ENCODE measurements around the gene CCT8. TPM values are rescaled to one million over a fixed set of nuclear protein-coding genes. Genes with fewer than 3 reads are reported as not detected.

The CCT8 gene
- 100 to 1,000 TPM; 285 to 355 TPM for total RNA-seq

GRCh38 chr21:29073222-29074006, at the start of gene CCT8:
Gene CCT8 (minus strand): TSS chr21:29073648. CDS start chr21:29073590, 58 bp downstream.
- peaks cover 13 to 19% of the 10 kb centered on the region in 2 donors for H3K36me3 Mint-ChIP-seq (ENCODE audit: insufficient read depth in 2 of 2)
- H3K27me3 Mint-ChIP-seq (ENCODE audit: low read depth), result no peaks in the 10 kb centered on the region
- no peaks in the 10 kb centered on the region for H3K9me3 Mint-ChIP-seq
- peak; percentile 91 for ATAC-seq (replicated peaks in 1 of 2)
- DNase-seq, result peak; percentile 98 to 99
- peak within 1 kb of the TSS; percentile 99 to 100 for H3K4me3 Mint-ChIP-seq
- H3K4me1 Mint-ChIP-seq (ENCODE audit: low read depth), result peaks cover 42% of the 10 kb centered on the region
- H3K27ac Mint-ChIP-seq, result peak within 1 kb of the TSS; percentile 100

DNA sequence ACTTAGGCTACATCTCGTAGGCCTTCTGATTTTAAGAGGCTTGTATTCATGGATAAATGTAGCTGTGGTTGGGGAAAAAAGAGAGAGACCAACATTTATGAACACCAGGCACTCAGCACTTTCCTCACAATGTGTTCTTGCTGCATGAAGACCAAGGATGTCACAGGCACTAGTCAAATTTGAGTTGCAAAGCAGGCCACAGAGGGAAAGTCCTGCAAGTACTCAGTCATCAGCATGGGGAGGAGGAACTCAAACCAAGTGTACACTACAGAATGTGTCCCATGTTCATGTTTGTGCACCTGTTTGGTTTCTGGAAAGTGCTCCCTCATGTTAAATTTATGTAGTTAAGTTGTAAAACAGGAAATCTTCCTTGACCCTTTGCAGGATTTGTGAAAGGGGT, 48.3 kb upstream of the CCT8 start:
- H3K36me3 Mint-ChIP-seq (ENCODE audit: insufficient read depth in 2 of 2), result no peaks in the 10 kb centered on the region
- no peaks in the 10 kb centered on the region for H3K27me3 Mint-ChIP-seq (ENCODE audit: low read depth)
- H3K27ac Mint-ChIP-seq, result no peak overlapping the region
- DNase-seq, result no peak
- H3K4me1 Mint-ChIP-seq (ENCODE audit: low read depth), result peaks cover 9% of the 10 kb centered on the region
- no peak overlapping the region for H3K4me3 Mint-ChIP-seq
- H3K9me3 Mint-ChIP-seq, result no peaks in the 10 kb centered on the region
- ATAC-seq (replicated peaks in 1 of 2), result no peak

DNA sequence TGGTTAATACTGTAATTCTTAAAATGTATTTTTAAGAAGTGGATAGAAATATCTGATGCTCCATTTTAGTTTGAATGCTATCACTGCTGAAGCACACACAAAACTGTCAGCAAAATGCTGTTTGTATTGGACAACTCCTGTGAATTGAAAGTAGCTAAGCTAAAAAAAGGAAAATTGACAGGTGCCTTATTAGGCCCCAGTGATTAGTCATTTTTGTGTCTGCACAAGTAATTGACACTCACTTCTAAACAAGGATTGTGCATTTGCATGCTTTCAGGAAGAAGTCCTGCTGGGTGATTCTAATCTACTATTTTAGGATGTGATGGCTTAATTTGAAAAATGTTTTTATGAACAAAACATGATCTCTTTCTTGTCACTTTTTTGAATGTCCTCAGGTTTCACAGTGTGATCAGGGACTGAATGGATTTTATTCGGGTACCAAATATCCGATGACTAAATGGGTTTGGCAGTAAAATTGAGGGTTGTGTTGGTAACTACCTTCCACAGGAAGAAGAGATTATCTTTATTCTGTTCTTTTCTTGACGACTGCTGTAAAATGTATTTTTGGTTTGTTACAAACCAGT, 44.0 kb upstream of the CCT8 start:
- Mint-ChIP-seq H3K27ac (no peak overlapping the region), H3K4me1 (ENCODE audit: low read depth) (no peaks in the 10 kb centered on the region), H3K4me3 (no peak overlapping the region), H3K9me3 (no peaks in the 10 kb centered on the region), H3K36me3 (ENCODE audit: insufficient read depth in 2 of 2) (peaks cover 0 to 3% of the 10 kb centered on the region in 2 donors), H3K27me3 (ENCODE audit: low read depth) (no peaks in the 10 kb centered on the region)
- no peak for ATAC-seq (replicated peaks in 1 of 2)
- DNase-seq, result no peak

- DNase-seq, result no peak
- Mint-ChIP-seq H3K4me3 (no peak overlapping the region), H3K4me1 (ENCODE audit: low read depth) (no peaks in the 10 kb centered on the region), H3K27me3 (ENCODE audit: low read depth) (no peaks in the 10 kb centered on the region), H3K27ac (no peak overlapping the region), H3K36me3 (ENCODE audit: insufficient read depth in 2 of 2) (peaks cover 0 to 3% of the 10 kb centered on the region in 2 donors), H3K9me3 (no peaks in the 10 kb centered on the region)
- ATAC-seq (replicated peaks in 1 of 2), result no peak
Observed at GRCh38 chr21:29115899-29116298, 42.5 kb upstream of the CCT8 start.

DNA sequence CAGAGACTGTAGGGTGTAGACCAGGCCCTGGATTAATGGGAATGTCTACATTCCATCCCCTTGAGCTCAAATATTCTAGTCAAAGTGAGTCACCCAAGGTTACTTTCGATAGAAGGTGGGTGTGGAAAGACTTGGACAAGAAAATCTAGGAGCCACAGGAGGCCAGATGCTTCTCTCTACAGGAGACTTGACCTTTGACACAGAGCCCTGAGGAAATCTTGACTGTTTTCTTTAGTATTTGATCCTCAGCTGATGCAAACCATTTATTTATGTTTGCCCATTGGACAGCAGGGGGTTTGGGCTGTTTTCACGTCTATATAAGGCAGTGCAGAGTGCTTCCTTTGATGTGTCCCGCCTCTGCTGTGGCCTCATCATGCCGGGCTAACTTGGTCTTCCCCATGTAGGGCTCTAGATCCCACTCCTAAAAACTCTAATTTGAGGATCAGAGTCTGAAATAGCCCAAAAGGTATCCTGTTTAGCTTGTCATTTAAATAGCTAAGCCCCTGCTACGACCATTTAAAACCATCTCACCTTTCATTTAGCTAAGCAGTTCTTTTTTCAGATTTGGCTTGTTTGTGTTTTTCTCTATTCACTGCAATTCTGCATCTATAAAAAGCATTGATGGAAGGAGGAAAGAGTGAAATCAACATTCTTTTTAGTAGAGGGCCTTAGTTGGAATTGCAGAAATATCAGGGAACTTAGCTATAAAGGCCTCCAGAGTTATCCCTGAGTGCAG, 41.5 kb upstream of the CCT8 start:
- no peak for DNase-seq
- Mint-ChIP-seq H3K36me3 (ENCODE audit: insufficient read depth in 2 of 2) (peaks cover 0 to 3% of the 10 kb centered on the region in 2 donors), H3K27ac (no peak overlapping the region), H3K4me1 (ENCODE audit: low read depth) (no peaks in the 10 kb centered on the region), H3K27me3 (ENCODE audit: low read depth) (no peaks in the 10 kb centered on the region), H3K4me3 (no peak overlapping the region), H3K9me3 (no peaks in the 10 kb centered on the region)
- ATAC-seq (replicated peaks in 1 of 2), result no peak

DNA sequence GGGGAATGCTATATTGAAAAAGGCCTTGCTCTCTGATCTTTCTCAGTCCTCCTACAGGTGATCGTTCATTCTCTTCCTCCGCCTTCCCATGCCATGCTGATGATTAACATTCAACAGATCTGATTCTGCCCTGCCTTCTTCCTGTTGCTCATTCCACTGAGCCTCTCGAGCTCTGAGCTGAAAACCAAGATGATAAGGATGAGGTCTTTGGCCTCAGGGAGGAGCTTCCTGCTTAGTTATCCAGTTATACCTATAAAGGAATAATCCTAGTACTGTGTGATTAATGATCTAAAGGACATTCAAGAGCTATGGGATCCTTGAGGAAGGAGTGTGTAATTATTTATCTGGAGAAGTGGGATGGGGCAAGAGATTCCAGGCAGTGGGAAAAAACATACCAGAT, 31.8 kb upstream of the CCT8 start:
- peaks cover 9% of the 10 kb centered on the region for H3K4me1 Mint-ChIP-seq (ENCODE audit: low read depth)
- H3K27me3 Mint-ChIP-seq (ENCODE audit: low read depth), result no peaks in the 10 kb centered on the region
- H3K4me3 Mint-ChIP-seq, result no peak overlapping the region
- no peak for ATAC-seq (replicated peaks in 1 of 2)
- no peaks in the 10 kb centered on the region for H3K36me3 Mint-ChIP-seq (ENCODE audit: insufficient read depth in 2 of 2)
- H3K9me3 Mint-ChIP-seq, result no peaks in the 10 kb centered on the region
- no peak for DNase-seq
- H3K27ac Mint-ChIP-seq, result no peak overlapping the region

DNA sequence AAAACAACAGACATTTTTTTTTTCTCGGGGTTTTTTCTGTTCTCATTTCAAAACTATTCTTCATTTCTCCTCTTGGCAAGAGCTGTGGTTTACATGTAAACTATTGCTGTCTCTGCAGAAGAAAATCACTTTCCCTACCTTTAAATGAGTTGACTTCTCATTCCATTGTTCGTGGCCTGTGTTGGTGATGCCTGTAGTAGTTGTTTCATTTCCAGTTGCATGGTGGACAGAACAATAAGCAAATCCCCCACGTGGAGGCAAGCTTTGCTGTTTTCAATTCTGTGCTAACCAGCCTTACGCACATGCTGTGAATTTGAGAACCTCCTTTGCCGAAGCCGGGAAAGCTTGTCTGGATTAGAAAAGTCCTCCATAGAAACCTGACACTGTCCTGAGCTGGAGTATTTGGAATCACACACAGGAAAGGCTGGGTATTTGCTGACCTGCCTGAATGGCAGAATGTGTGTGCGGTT, 30.8 kb upstream of the CCT8 start:
- Mint-ChIP-seq H3K4me1 (ENCODE audit: low read depth) (peaks cover 9% of the 10 kb centered on the region), H3K27ac (no peak overlapping the region), H3K4me3 (no peak overlapping the region), H3K27me3 (ENCODE audit: low read depth) (no peaks in the 10 kb centered on the region), H3K36me3 (ENCODE audit: insufficient read depth in 2 of 2) (peaks cover 0 to 1% of the 10 kb centered on the region in 2 donors), H3K9me3 (no peaks in the 10 kb centered on the region)
- DNase-seq, result peak in 1 of 2 donors; percentile 3
- ATAC-seq (replicated peaks in 1 of 2), result peak; percentile 69 to 91

DNA sequence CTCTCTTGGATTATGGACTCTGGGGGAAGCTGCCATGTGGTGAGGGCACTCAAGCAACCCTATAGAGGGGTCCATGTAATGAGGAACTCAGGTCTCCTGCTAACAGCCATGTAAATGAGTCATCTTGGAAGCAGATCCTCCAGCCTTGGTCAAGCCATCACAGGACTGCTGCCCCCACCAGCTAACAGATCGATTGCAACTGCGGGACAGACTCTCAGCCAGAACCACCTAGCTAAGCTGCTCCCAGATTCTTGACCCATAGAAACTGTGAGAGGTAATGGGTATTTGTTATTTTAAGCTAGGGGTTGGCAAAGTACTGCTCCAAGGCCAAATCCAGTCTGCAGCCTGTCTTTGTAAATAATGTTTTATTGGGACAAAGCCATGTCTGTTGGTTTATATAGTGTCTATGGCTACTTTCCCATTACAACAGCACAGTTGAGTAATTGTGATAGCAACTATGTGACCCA, 29.4 kb upstream of the CCT8 start:
- peaks cover 0 to 1% of the 10 kb centered on the region in 2 donors for H3K36me3 Mint-ChIP-seq (ENCODE audit: insufficient read depth in 2 of 2)
- no peak for ATAC-seq (replicated peaks in 1 of 2)
- no peaks in the 10 kb centered on the region for H3K9me3 Mint-ChIP-seq

GRCh38 chr21:29098156-29098555, 24.7 kb upstream of the CCT8 start:
- H3K36me3 Mint-ChIP-seq (ENCODE audit: insufficient read depth in 2 of 2), result peaks cover 0 to 1% of the 10 kb centered on the region in 2 donors
- no peak for ATAC-seq (replicated peaks in 1 of 2)

More for the DNA sequence above, 29.4 kb upstream of the CCT8 start:
- Mint-ChIP-seq H3K27ac (no peak overlapping the region), H3K4me3 (no peak overlapping the region), H3K4me1 (ENCODE audit: low read depth) (peaks cover 9% of the 10 kb centered on the region), H3K27me3 (ENCODE audit: low read depth) (no peaks in the 10 kb centered on the region)
- DNase-seq, result no peak

GRCh38 chr21:29096218-29097015, 23.0 kb upstream of the CCT8 start:
- Mint-ChIP-seq H3K9me3 (no peaks in the 10 kb centered on the region), H3K27me3 (ENCODE audit: low read depth) (peaks cover 12% of the 10 kb centered on the region), H3K4me3 (no peak overlapping the region), H3K36me3 (ENCODE audit: insufficient read depth in 2 of 2) (peaks cover 1 to 4% of the 10 kb centered on the region in 2 donors), H3K4me1 (ENCODE audit: low read depth) (peaks cover 23% of the 10 kb centered on the region), H3K27ac (no peak overlapping the region)
- ATAC-seq (replicated peaks in 1 of 2) (no peak), DNase-seq (no peak)

More at GRCh38 chr21:29098156-29098555, 24.7 kb upstream of the CCT8 start:
- Mint-ChIP-seq H3K4me3 (no peak overlapping the region), H3K9me3 (no peaks in the 10 kb centered on the region), H3K27ac (no peak overlapping the region), H3K27me3 (ENCODE audit: low read depth) (peaks cover 12% of the 10 kb centered on the region), H3K4me1 (ENCODE audit: low read depth) (peaks cover 9% of the 10 kb centered on the region)
- no peak for DNase-seq

GRCh38 chr21:29092102-29092959, 18.9 kb upstream of the CCT8 start:
- Mint-ChIP-seq H3K4me3 (peak overlapping the region; percentile 13 to 43), H3K4me1 (ENCODE audit: low read depth) (peaks cover 41% of the 10 kb centered on the region), H3K27ac (no peak overlapping the region), H3K9me3 (no peaks in the 10 kb centered on the region), H3K27me3 (ENCODE audit: low read depth) (peaks cover 12% of the 10 kb centered on the region), H3K36me3 (ENCODE audit: insufficient read depth in 2 of 2) (peaks cover 0 to 6% of the 10 kb centered on the region in 2 donors)
- DNase-seq (no peak), ATAC-seq (replicated peaks in 1 of 2) (peak; percentile 66 to 71)

DNA sequence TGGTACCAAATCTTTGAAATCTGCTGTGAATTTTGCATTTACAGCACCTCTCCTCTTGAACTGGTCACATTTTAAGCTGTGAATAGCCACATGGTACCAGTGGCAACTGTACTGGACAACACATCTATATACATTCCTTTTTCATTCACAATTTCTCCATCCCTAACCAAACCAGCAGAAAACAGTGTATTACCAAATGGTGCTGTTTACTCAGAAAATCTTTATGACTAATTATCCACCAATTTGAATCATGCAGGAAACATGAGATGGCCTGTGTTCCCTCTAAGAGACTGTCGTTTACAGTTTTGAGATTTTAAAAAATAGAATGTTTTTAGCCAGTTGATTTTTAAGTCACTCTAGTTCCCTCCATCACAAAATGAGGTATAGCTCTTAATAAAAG, 17.6 kb upstream of the CCT8 start:
- Mint-ChIP-seq H3K27me3 (ENCODE audit: low read depth) (peaks cover 2% of the 10 kb centered on the region), H3K36me3 (ENCODE audit: insufficient read depth in 2 of 2) (peaks cover 0 to 9% of the 10 kb centered on the region in 2 donors), H3K27ac (peak overlapping the region; percentile 13), H3K9me3 (no peaks in the 10 kb centered on the region), H3K4me1 (ENCODE audit: low read depth) (peaks cover 41% of the 10 kb centered on the region), H3K4me3 (peak overlapping the region in 1 of 2 donors; percentile 6)
- DNase-seq, result no peak
- ATAC-seq (replicated peaks in 1 of 2), result peak; percentile 66 to 69

Data from activated T-cell treated with anti-CD3 and anti-CD28 coated beads, Interleukin-2, amount 50 U/mL, for 72 hours (primary cell).